ENCODE results near the gene BBX. TPM values are rescaled to one million over a fixed set of nuclear protein-coding genes. Genes with fewer than 3 reads are reported as not detected.

BBX gene
- total and polyA plus RNA-seq, 2 of the 13 experiments (the other 11 are each of a cell fraction or from before 2014, with no cell fraction given), result 13.7 to 23.2 TPM

- BruUV-seq (replicated peaks), result no TSS peak
- H3K4me1 ChIP-seq (ENCODE audit: insufficient read depth, low read length), result peaks cover 4% of the 10 kb centered on the region; the same call in 1 of the 2 replicates
- POLR2A ChIA-PET, result no interaction called here
- DNase-seq (ENCODE audit: low spot score) (no peak), ATAC-seq (no peak), FAIRE-seq (no peak)
- no peak overlapping the region for H3K4me2 ChIP-seq (ENCODE audit: low read depth, low read length)
- in situ Hi-C loops (cut with HindIII; ENCODE audit: extremely low pct_ligation_motif_present, low pct_unique_long_range_greater_than_20kb), result no loop called here
- no peak overlapping the region for H3K27ac ChIP-seq (ENCODE audit: extremely low read length, insufficient read depth, low read length)
- CTCF ChIA-PET (ENCODE audit: low intra/inter-chr PET ratio, low total read pairs), result no interaction called here
- H3K79me2 ChIP-seq (ENCODE audit: insufficient read depth, low read length), result no peaks in the 10 kb centered on the region
- no peaks in the 10 kb centered on the region for H4K20me1 ChIP-seq (ENCODE audit: insufficient read depth, low read length)
- intact Hi-C loops (cut with micrococcal nuclease; ENCODE audit: unreplicated experiment), result no loop called here
- H3K9me3 ChIP-seq (ENCODE audit: low read length), result no peaks in the 10 kb centered on the region
- no peak overlapping the region for H3K9ac ChIP-seq (ENCODE audit: insufficient read depth, low read depth, low read length)
- H3K4me3 ChIP-seq (replicated peaks in 1 of 3; ENCODE audit: insufficient read depth in 1 of 3, low read depth in 2 of 3, low read length in 3 of 3), result no peak overlapping the region
- H3K36me3 ChIP-seq (replicated peaks in 1 of 2; ENCODE audit: control insufficient read depth in 1 of 2, insufficient read depth in 2 of 2, low read length in 2 of 2), result peaks cover 1 to 9% of the 10 kb centered on the region in 2 experiments; a peak in 4 of 5 replicates
- H2AFZ ChIP-seq (ENCODE audit: low read length), result no peak overlapping the region
- TF ChIP-seq ZFP36 (IDR thresholded peaks at IDR 0.05; ENCODE audit: borderline replicate concordance, low read depth, low read length, partially characterized antibody) (peak; percentile 74), TBX2 (CRISPR knock-in tag; IDR thresholded peaks at IDR 0.05; ENCODE audit: borderline replicate concordance) (no peak)
- H3K27me3 ChIP-seq (ENCODE audit: control insufficient read depth in 1 of 2, insufficient read depth in 2 of 2, low read length in 2 of 2), result no peaks in the 10 kb centered on the region
Observed at GRCh38 chr3:107737914-107738313, 215.2 kb downstream of the BBX start.

- in situ Hi-C loops (cut with HindIII; ENCODE audit: extremely low pct_ligation_motif_present, low pct_unique_long_range_greater_than_20kb) (no loop called here), intact Hi-C loops (cut with micrococcal nuclease; ENCODE audit: unreplicated experiment) (no loop called here)
- H3K4me3 ChIP-seq (replicated peaks in 1 of 3; ENCODE audit: insufficient read depth in 1 of 3, low read depth in 2 of 3, low read length in 3 of 3), result no peak overlapping the region
- DNase-seq (ENCODE audit: low spot score) (no peak), ATAC-seq (no peak), FAIRE-seq (no peak)
- no peaks in the 10 kb centered on the region for H3K79me2 ChIP-seq (ENCODE audit: insufficient read depth, low read length)
- ChIA-PET POLR2A (no interaction called here), CTCF (ENCODE audit: low intra/inter-chr PET ratio, low total read pairs) (no interaction called here)
- no peaks in the 10 kb centered on the region for H3K9me3 ChIP-seq (ENCODE audit: low read length)
- H3K27ac ChIP-seq (ENCODE audit: extremely low read length, insufficient read depth, low read length), result no peak overlapping the region
- no peak overlapping the region for H3K9ac ChIP-seq (ENCODE audit: insufficient read depth, low read depth, low read length)
- BruUV-seq (replicated peaks), result no TSS peak
- no peak overlapping the region for H3K4me2 ChIP-seq (ENCODE audit: low read depth, low read length)
- no peak for TF ChIP-seq TARDBP (CRISPR knock-in tag; IDR thresholded peaks at IDR 0.05)
- peak; percentile 65 for TF ChIP-seq MAFF (IDR thresholded peaks at IDR 0.05; ENCODE audit: low read depth, low read length)
- no peak for TF ChIP-seq ZNF629 (CRISPR knock-in tag; conservative IDR thresholded peaks at IDR 0.05)
- no peak for TF ChIP-seq RFXANK (CRISPR knock-in tag; IDR thresholded peaks at IDR 0.05)
- peak; percentile 49 to 79; a peak in 3 of 4 replicates for TF ChIP-seq MAFK (conservative IDR thresholded peaks at IDR 0.05 in 1 of 2, IDR thresholded peaks at IDR 0.05 in 1 of 2; ENCODE audit: low read length in 2 of 2)
- no peak for TF ChIP-seq ZNF513 (CRISPR knock-in tag; conservative IDR thresholded peaks at IDR 0.05)
- no peaks in the 10 kb centered on the region for H4K20me1 ChIP-seq (ENCODE audit: insufficient read depth, low read length)
- H3K36me3 ChIP-seq (replicated peaks in 1 of 2; ENCODE audit: control insufficient read depth in 1 of 2, insufficient read depth in 2 of 2, low read length in 2 of 2), result peaks cover 1 to 6% of the 10 kb centered on the region in 2 experiments; a peak in 3 of 5 replicates
- H2AFZ ChIP-seq (ENCODE audit: low read length), result no peak overlapping the region
- 95% methylated on average over 5 of the region's 5 CpGs for WGBS (ENCODE audit: low lambda C conversion rate)
- H3K4me1 ChIP-seq (ENCODE audit: insufficient read depth, low read length), result peaks cover 4% of the 10 kb centered on the region; the same call in 1 of the 2 replicates
- H3K27me3 ChIP-seq (ENCODE audit: control insufficient read depth in 1 of 2, insufficient read depth in 2 of 2, low read length in 2 of 2), result no peaks in the 10 kb centered on the region
Observed at GRCh38 chr3:107738486-107739183, 215.9 kb downstream of the BBX start.
